HG03025 (cell line): ENCODE results near the gene SGK1.

Experiments
- ATAC-seq: cut with Tn5 transposase; IDR thresholded peaks from one replicate; pipeline ENCODE4 v1.9.1; 2021; ENCODE audit warnings: mild to moderate bottlenecking, moderate library complexity; ENCODE audit not compliant: unreplicated experiment, low FRiP score

SGK1 gene

GRCh38 chr6:134147034-134147533 is 170.8 kb downstream of the SGK1 start:
- ATAC-seq = no peak

DNA sequence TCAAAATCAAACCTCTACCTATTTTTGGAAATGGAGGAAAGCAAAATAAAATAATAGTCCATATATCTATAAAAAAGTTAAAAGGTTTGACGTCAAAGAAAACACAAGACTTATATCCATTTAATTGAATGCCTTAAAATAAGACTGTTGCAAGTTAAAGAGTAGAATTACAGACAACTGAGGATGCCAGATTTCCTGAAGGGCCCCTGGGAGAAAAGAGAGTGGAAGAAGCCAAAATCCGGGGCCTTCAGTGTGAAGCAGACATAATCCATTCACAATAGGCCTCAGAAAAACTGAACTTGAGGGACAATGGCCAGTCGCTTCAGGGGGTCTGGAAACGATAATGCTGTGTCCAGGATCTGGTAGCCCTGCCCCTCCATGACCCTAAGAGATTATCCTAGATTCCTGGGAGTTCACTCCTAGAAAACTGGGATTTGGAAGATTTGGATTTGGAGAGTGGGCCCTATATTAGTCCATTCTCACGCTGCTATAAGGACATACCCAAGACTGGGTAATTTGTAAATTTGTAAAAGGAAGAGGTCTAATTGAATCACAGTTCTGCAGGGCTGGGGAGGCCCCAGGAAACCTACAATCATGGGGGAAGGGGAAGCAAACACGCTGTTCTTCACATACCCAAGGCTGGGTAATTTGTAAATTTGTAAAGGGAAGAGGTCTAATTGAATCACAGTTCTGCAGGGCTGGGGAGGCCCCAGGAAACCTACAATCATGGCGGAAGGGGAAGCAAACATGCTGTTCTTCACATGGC is 171.5 kb downstream of the SGK1 start:
- ATAC-seq = no peak

GRCh38 chr6:134145786-134146185 is 172.1 kb downstream of the SGK1 start:
- no peak for ATAC-seq

DNA sequence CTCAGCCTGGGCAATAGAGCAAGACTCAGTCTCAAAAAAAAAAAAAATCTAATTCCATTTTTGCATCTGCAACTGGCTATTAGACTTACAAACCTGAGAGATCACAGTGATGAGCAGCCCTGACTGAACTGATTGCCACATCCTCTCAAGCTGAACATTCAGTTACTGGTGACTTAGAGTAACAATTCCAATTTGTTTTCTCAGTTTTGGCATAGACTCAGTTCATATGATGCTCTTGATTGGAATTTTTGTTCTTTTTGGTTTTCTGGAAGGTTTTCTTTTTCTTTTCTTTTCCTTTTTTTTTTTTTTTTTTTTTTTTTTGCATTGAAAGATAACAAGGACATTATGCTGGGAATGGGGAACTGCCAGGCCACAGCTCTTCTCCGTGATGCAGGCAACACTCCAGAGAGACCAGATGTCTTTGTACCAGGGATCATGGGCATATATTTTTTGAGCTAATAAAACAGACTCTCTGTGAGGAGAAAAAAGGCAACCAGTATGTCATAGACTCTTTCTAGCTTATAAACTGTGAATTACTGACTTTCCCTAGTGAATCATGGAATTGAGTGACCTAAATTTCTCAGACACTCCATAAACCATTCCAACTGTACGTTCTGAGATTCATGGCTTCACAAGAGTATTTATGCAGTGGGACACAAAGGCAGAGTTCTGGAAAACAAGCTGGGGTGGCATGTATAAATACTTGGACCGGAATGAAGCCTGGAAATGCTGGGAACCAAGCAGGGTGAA is 179.5 kb downstream of the SGK1 start:
- no peak for ATAC-seq

- ATAC-seq = no peak
These were observed 183.3 kb downstream of the SGK1 start for GRCh38 chr6:134134654-134135053.

- ATAC-seq = no peak
These were observed 185.3 kb downstream of the SGK1 start for GRCh38 chr6:134132494-134133141.

DNA sequence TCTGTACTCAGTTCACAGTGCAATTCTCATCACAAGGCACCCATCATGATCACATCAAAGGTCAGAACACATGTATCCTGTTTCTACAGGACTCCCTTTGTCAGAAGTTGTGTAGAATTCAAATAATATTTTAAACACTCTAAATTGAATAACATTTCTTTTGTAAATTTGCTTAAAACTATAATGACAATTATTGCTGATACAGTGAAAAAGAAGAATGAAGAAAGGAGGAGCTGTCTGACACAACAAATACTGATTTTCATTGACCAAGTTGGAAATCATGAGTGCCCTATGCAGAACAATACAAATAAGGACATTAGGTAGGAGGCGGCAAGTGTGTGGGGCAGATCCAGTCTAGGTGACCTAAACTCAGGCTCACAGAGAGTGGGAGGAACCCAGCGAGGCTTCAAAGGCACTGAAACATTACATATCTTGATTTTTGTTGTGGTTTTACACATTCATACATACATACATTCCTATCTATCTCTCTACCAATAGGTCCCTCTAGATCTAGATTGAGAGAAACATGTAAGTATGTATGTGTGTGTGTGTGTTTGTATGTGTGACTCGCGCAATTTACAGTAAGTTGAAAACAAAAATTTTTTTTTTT is 186.3 kb downstream of the SGK1 start:
- no peak for ATAC-seq

GRCh38 chr6:134128146-134128545 is 189.8 kb downstream of the SGK1 start:
- ATAC-seq = no peak

DNA sequence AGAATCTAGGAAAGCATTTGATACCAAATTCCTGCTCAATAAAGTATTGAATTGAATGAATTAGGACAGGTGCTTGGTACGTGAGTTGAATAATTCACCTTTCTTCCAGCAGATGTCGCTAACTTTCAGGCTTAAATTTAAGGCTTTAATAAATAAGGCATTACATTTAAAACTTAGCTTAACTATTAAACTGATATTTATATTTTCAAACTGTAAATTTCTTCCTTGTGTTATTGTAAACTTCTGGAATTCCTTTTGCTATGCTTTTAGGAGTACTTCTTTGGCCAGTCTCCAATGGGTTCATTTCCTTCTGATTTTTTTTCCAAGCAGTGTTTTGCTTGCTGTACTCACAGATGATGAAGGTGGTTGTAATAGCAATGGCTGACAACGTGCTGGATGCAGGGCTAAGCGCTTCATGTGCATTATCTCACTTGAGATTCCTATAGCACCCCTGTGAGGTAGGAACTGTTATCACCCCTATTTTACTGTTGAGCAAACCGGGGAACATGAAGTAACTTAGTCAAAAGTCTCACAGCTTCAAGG is 194.2 kb downstream of the SGK1 start:
- ATAC-seq = no peak

- no peak for ATAC-seq
These were observed 195.1 kb downstream of the SGK1 start for GRCh38 chr6:134122775-134123174.

- ATAC-seq = no peak
These were observed 198.4 kb downstream of the SGK1 start for GRCh38 chr6:134119486-134119885.
